Activated CD4-positive, alpha-beta T cell treated with anti-CD3 and anti-CD28 coated beads for 24 hours (primary cell): ENCODE results near the gene CYBB.
"Not testable (repeated sequence)": the region's sequence is repeated elsewhere in the genome, so short reads cannot be mapped to it uniquely, and the experiment has no call there.

Experiments used
- DNase-seq, 2 donors: peaks; one replicate each; pipeline ENCODE4 v3.0.0-alpha.2; 2020; ENCODE audit warnings: low read depth in 2 of 2

The CYBB gene

GRCh38 chrX:37779857-37780256 is at the start of gene CYBB:
TSS of gene CYBB (plus strand) at chrX:37780059. CDS start at chrX:37780078, 19 bp downstream.
- DNase-seq, result no peak

GRCh38 chrX:37745354-37745753 is 34.5 kb upstream of the CYBB start:
- DNase-seq, result peak; percentile 54 to 65

GRCh38 chrX:37745835-37746217 is 34.0 kb upstream of the CYBB start:
- DNase-seq, result no peak

- no peak for DNase-seq
These were observed 33.5 kb upstream of the CYBB start for GRCh38 chrX:37746218-37746941.

- DNase-seq, result no peak
These were observed 32.9 kb upstream of the CYBB start for GRCh38 chrX:37746951-37747350.

GRCh38 chrX:37752281-37752680 is 27.6 kb upstream of the CYBB start:
- no peak for DNase-seq

- no peak for DNase-seq
These were observed 26.9 kb upstream of the CYBB start for GRCh38 chrX:37752936-37753335.

GRCh38 chrX:37753384-37753783 is 26.5 kb upstream of the CYBB start:
- no peak for DNase-seq

- no peak for DNase-seq
These were observed 25.3 kb upstream of the CYBB start for GRCh38 chrX:37754516-37754915.

GRCh38 chrX:37755025-37755424 is 24.8 kb upstream of the CYBB start:
- no peak for DNase-seq

- no peak for DNase-seq
These were observed 22.8 kb upstream of the CYBB start for GRCh38 chrX:37757082-37757481.

- DNase-seq, result no peak
These were observed 20.5 kb upstream of the CYBB start for GRCh38 chrX:37759351-37759750.

GRCh38 chrX:37759878-37760418 is 19.9 kb upstream of the CYBB start:
- DNase-seq, result no peak

GRCh38 chrX:37763400-37763799 is 16.5 kb upstream of the CYBB start:
- DNase-seq, result no peak

- no peak for DNase-seq
These were observed 14.4 kb upstream of the CYBB start for GRCh38 chrX:37765507-37765906.

GRCh38 chrX:37767430-37767829 is 12.4 kb upstream of the CYBB start:
- DNase-seq, result no peak

- DNase-seq, result not testable (repeated sequence)
These were observed 11.0 kb upstream of the CYBB start for GRCh38 chrX:37768866-37769265.

- no peak for DNase-seq
These were observed 3.4 kb upstream of the CYBB start for GRCh38 chrX:37776283-37776986.

GRCh38 chrX:37776987-37777325 is 2.9 kb upstream of the CYBB start:
- no peak for DNase-seq

GRCh38 chrX:37781081-37781480 is 1.2 kb downstream of the CYBB start:
- no peak for DNase-seq

- no peak for DNase-seq
These were observed 2.0 kb downstream of the CYBB start for GRCh38 chrX:37781814-37782213.

- no peak for DNase-seq
These were observed 2.5 kb downstream of the CYBB start for GRCh38 chrX:37782359-37782758.

- DNase-seq, result no peak
These were observed 3.4 kb downstream of the CYBB start for GRCh38 chrX:37783305-37783704.
